UCSD-AML1 (cell line): ENCODE measurements around the gene ADTRP.
"Not testable (repeated sequence)": the region's sequence is repeated elsewhere in the genome, so short reads cannot be mapped to it uniquely, and the experiment has no call there.

Source experiments
- DNase-seq: peaks from one replicate; lab custom pipeline; 2025; ENCODE audit not compliant: unreplicated experiment; lab: John Stamatoyannopoulos, UW

Gene ADTRP

DNA sequence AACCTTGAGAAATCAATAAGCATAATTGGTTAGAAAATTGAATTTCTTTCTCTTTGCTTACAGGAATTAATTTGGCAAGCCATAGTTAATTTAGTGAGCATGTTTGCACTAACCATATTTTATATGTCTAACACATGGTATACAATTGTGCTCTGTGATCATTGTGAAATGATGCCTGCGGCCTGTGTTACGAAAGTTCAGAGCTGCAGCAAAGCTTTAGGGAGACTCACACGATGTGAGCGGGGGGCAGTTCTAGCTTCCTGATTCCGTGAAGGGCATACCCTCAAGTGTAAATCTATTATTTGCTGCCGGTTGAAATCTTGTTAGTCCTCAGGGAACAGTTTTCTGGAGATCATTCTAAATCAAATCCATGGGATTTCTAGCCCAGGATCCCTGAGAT lies 25.5 kb upstream of the ADTRP start:
- no peak for DNase-seq

DNA sequence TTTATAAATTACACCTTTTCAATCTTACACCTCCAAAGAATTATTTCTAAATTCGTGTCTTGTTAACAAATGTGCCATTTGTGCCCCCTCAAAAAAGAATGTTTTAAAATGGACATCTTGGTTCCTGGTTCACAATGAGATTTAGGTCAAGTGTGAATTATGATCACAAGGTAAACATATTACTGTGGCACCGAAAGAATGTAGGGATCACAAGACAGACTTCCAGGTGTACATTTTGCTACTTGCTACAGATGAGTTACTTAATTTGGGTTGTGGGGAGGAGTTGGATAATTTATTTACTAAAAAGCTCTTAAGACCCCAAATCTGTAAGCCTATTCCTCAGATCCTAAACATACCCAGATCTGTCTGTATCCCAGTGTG lies 25.0 kb upstream of the ADTRP start:
- DNase-seq = no peak

DNA sequence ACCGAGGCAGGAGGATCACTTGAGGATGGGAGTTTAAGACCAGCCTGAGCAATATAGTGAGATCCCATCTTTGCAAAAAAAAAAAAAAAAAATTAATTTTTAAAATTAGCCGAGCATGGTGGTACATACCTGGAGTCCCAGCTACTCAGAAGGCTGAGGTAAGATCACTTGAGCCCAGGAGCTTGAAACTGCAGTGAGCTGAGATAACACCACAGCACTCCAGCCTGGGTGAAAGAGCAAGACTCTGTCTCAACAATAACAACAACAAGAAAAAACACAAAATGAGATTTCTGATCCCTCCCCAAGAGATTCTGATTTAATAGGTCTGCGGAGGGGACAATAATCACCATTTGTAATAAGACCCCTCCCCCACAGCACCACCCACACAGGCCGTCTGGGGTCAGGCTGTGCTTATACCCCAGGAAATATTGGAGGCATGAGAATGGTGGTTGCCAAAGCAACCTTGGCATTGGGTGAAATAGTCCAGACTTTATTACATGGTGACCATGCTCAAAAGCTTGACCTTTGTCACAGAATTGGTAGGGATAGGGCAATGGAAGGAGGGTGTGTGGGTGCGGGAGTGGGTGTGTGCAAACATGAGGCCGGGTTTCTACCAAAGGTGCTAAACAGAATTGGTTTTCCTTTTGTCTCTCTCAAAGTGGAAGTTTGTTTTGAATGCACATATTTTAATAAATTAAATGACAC lies 24.4 kb upstream of the ADTRP start:
- no peak for DNase-seq

DNA sequence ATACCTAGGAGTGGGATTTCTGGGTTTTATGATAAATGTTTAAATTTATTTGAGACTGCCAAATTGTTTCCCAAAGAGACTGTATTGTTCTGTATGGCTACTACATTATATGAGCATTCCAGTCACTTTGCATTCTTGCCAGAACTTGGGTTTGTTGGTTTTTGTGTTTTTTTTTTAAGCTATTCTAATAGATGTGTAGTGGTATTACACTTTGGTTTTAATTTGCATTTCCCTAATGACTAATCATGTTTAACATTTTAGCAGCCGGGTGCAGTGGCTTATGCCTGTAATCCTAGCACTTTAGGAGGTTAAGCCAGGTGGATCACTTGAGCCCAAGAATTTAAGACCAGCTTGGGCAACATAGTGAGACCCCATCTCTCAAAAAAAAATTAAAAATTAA lies 21.9 kb upstream of the ADTRP start:
- DNase-seq = not testable (repeated sequence)

DNA sequence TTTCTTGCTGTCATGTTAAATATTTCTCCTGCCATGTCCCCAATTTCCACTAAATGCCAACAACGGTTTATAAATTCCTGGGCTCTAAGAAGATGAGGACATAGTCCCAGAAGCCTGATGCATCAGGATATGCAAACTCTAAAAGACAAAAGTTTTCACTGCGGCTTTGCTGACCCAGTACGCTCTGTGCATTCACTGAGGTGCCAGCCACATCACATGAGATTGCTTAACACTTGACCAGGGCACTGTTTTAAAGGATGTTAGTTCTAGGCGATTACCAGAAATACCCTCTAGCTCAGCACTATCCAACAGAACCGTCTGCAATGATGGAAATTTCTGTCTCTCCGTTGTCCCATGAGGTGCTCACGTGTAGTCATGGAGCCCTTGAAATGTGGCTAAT lies 19.9 kb upstream of the ADTRP start:
- DNase-seq = no peak

DNA sequence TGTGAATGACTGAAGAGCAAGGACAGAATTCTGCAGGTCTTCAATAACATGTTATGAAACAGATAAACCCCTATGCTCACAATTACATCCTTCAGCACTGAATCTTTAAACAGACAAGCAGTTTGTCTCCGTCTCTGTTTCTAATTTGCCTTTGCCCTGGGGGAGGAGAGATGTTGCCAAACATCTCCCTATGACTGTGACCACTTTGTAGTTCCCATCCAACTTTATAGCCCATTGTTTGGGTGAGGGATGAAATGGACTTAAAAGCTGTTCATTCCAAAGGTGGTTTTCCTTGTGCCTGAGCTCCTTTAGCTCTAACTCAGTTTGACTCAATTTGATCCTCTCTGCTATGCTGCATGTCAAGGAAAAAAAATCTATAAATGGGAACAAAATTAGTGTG lies 19.5 kb upstream of the ADTRP start:
- DNase-seq = no peak

DNA sequence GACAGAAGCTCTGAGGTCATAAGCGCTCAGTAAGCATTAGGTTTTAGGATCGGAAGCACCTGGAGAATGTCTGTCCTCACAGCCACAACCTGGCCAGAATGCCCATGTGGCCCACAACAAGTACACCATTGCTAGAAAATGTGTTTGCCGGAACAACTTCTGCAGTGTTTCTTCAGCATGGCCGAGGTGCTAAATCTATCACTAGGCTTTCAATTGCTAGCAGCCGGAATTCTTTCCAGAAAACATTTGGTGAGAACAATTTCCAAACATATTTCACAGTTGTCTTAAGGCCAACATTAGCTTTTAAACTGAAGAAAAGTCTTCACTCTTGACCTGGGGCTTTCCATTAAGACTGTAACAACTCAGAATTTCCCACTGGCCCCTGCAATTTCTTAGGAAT lies 18.2 kb upstream of the ADTRP start:
- no peak for DNase-seq

DNA sequence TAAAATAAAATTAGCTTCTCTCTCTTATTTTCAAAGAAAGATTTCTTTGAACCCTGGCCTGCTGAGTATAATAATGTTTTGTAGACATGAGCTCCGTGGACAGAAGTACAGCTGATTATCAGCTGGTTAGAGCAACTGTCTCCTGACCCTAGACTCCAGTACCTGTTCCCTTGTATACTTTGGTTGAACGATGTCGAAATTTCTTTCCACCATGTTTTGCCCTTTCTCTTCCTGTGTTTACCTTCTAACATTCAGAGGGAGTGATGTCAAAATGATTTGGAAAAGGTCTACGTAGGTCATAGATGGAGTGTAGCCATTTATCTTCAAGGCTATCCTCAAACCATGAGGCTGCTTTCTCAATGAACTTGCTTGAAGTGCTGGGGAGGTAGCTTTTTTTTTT lies 16.8 kb upstream of the ADTRP start:
- DNase-seq = no peak

DNA sequence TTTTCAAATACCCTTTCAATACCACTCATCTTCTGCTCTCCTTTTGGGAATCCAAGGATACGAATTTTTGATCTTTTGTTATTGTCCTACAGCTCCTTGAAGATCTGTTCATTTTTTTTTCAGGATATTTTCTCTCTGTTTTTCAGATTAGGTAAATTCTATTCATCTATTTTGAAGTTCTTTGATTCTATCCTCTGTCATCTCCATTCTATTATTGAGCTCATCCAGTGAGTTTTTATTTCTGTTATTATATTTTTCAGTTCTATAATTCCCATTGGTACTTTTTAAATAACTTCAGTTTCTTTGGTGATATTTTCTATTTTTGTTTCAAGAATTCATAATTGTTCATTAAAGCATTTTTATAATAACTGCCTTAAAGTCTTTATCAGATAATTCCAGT lies 14.7 kb upstream of the ADTRP start:
- DNase-seq = no peak

DNA sequence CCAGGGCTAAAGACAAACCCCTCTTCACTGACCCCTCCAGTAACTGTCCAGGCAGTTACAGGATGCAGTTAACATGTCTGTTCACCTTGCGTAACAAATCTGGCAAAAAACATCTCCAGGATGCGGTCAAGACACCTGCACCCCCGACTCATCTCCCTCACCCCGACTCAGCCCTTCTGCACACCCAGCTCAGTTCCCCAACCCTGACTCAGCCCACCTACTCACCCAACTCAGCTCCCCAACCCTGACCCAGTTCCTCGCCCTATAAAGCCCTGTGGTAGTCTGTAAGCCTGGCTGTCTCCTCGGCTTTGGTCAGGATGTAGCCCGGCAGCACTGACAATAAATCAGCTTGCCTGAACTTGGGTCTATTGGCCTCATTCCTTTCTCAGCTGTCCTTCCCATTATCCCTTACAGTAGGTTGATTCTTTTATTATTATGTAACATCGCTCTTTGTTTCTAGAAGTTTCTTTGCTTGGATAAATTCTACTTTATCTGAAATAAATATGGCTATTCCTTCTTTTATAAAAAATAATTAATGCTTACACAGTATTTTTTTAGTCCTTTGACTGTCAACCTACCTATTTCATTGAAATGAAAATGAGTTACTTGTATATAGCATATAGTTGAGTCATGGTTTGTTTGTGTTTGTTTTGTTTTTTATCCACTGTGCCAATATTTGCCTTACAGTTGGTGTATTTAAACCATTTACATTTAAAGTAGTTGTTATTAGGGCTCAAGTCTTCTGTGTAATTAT lies 12.9 kb upstream of the ADTRP start:
- DNase-seq = no peak

DNA sequence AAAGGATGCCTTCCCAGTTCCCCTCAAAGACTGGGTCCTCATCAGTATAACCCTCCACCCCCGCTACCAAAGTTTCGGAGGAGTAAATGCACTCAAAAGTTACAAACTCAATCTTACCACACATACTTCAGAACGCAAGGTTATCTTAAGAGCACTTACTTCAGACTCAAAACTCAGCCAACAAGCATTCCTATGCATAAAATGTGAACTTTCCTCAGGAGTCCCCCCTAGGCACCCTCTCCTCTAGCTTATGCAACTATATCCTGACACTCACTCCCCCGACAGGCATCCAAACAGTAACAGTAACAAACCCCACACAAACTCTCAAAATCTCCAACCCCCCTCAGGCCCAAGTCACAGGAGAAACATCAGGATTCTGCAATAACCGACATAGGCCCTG lies 11.1 kb upstream of the ADTRP start:
- no peak for DNase-seq

DNA sequence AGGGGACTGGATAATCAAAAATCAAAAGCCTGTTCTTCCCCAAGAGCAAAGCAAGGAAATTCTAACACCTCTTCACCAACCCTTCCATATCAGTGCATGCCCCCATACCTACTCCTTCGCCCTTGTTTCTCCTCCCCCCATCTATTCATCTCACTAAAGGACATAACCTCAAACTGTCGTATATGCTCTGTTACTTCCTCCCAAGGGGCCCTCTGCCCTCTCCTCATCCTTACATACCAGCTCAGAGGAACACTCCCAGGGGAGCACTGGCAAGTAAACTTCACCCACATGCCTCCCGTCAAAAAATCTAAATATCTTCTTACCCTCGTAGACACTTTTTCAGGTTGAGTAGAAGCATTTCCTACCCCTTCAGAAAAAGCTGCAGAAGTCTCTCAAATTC lies 9.4 kb upstream of the ADTRP start:
- DNase-seq = no peak

DNA sequence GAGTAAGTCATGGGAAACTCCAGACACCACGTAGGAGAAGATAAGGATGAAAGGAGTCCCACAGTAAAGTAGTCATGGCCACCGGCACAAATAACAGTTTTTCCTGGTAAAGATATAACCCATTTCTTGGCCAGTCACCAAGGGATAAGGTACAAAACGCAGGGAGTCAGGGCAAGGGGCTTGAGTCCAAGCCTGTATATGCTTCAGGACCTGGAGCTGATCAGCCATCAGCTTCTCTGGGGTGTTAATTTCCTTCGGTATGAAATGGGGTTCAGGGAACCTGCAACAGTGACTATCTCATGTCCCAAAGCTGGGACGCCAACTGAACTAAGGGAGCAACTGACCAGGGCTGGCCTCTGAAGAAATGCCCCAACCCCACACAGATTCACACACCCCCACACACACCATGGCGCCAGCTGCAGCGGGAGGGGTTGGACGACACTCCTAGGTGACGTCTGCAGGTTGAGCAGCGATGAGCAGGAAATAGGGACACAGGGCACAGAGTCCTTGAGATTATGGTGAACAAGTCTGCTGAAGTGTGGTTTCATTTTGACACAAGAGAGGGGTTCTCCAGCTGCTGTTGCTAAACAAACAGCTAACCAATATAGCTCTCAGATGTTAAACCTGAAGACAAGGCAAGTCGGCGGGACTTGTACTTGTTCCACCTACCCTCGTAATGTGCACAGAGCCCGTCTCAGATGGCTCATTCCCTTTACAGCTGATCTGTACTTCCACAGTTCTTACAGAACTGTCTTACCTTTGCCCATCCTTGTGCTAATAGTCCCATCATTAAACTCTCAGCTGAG lies 7.4 kb upstream of the ADTRP start:
- DNase-seq = no peak

DNA sequence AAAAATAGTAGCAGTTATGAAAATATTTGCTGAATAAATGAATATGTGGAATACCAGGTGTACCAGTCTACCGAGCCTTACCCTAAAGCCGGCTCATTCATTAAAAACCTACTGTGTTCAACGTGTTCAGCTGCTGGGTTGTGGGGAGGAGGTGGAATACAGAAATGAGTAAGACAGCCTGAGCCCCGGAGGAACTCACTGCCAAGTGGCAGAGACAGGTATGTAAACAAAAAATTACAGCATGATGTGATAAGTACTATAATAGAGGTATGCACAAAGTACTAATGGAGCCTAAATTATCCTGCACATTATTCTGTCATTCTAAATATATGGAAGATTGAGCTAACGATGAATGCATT lies 6.8 kb upstream of the ADTRP start:
- no peak for DNase-seq

DNA sequence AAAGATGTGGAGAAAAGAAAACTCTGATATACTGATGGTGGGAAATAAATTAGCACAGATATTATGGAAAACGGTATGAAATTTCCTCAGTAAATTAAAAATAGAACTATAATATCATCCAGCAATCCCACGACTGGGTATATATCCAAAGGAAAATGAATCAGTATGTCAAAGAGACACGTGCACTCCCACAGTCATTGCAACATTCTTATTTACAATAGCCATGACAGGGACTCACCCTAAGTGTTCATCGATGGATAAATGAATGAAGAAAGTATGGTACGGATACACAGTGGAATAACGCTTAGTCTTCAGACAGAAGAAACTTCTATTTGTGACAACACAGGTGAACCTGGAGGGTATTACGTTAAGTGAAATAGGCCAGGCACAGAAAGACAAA lies 5.7 kb upstream of the ADTRP start:
- DNase-seq = no peak

DNA sequence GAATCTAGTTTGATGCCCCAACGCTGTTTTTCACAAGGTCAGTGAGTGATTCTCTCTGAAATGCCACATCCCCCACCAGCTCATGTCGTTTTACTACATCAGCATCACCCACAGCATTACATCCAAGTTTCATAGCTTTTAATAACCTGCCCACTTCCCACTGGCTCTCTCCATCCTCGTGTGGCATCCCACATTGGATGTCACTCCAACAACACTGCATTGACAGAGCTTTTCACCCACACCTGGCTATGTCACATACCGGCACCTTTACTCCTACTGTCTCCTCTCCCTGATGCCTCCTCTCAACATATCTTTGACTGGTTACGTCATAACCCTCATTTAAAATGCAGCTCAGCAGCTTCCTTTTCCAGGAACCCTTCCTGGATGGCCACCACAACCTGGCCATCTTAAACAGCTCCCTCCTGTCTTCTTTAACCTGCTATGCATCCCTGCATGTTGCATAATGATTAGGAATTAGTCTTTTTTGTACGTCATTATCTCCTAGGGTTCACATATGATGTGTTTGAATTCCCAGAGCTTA lies 5.0 kb upstream of the ADTRP start:
- no peak for DNase-seq

DNA sequence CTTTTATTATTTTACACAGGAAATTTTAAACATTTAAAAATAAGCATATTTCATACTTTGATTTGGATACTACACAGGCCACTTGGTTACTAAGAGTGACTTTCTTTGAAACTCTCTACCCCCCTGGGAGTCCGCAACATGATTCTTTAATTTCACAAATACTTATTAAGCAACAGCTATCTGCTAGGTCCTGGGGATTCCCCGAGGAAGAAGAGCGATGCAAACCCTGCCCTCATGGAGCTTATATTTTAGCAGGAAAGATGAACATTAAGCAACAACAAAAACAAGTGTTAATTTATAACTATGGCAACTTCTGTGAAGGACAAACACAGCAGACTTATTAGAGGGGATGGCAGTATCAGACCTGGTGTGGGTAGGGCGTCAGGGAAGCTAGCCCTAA lies 3.9 kb upstream of the ADTRP start:
- DNase-seq = no peak

DNA sequence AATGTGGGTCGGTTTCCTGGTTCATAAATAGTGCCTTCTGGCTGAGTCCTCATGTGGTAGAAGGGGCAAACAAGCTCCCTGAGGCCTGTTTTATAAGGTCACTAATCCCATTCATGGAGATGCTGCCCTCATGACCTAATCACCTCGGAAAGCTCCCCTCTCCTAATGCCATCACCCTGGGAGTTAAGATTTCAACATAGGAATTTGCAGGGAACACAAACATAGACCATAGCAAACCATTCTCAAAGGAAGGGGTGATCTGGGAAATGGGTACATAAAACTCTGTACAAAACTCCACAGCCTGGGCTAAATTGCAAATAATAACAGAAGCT lies 1.5 kb upstream of the ADTRP start:
- no peak for DNase-seq

DNA sequence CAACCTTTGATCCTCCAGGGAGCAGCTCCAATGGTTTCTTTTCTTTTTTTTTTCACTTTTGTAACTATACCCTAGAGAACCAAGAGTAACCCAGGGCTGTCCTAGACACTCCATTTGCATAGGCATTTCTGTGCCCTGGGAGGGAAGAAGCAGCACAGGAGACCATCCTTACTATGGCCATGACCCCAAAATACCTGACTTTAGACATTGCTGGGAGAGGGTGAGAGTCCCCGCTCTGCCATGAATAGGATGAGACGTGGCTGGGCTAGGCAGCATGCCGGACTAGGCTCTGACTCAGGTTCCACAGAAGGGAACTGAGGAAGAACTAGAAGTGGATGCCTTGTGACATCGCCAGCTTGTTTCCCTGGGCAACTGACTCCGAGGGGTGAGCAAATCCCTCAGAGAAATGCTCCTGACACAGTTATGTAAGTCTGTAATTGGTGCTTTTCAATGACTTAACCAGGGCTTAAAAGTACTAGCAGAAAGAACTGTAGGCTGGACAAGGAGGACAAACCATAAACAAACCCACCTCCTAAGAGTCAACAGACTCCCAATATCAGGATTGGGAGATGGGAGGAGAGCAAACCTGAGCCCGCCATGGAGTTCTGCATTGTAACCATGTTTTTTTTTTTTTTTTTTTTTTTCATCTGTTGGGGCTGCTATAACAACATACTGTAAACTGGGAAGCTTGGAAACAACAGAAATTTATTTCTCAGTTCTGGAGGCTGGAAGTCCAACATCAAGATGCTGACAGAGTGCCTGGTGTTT lies 910 bp upstream of the ADTRP start:
- no peak for DNase-seq

DNA sequence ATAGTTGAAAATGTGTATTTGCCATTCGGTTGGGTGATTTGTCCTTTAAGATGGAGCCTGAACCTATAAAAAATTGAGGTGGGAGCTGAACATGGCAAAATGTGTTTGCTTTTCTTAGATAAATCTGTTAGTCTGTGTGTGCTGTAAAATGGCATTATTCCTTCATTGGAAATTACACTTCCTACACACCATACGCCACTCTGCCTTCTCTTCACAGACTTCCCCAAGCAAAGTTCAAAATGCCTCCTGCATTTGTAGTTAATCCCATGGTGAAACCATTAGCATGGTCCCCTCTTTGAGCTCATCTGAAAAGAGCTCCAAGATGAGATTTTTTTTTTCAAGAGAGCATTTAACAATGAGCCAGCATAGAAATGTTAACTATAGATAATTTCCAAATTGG lies 567 bp downstream of the ADTRP start:
- DNase-seq = no peak

DNA sequence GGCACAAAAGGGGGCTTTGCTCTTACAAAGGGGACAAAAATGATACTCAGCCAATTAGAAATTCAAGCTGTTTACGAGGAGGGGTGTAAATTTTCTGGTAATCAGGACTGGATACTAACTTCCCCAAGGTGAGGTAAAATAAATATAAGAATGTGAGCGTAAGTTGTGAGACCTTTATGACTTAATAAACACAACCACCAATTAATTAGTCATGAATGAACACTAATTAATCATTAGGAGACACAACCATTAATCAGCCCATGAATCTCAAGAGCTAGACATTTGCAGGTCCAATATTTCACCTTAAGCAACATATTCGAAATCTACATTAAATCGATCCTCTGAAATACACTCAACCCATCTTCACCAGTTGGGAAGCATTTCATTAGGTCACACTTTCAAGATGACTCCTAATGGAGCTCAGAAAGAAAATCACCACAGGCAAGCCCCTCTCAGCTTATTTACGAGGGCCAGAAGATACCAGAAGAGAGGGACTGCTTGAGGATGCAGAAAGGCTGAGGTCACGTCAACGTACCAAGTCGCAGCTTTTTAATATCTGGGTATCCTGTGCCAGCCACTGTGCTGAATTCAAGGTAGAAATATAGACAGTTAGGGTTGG lies 2.7 kb downstream of the ADTRP start:
- DNase-seq = no peak
